ENCODE results near the gene GSTM2.

GSTM2 gene

GRCh38 chr1:109718495-109718894 lies 50.6 kb downstream of the GSTM2 start:
- no peak for DNase-seq

GRCh38 chr1:109719337-109719837 lies 51.5 kb downstream of the GSTM2 start:
- no peak for DNase-seq

GRCh38 chr1:109721042-109721441 lies 53.2 kb downstream of the GSTM2 start:
- peak; percentile 8 to 39 for DNase-seq

DNA sequence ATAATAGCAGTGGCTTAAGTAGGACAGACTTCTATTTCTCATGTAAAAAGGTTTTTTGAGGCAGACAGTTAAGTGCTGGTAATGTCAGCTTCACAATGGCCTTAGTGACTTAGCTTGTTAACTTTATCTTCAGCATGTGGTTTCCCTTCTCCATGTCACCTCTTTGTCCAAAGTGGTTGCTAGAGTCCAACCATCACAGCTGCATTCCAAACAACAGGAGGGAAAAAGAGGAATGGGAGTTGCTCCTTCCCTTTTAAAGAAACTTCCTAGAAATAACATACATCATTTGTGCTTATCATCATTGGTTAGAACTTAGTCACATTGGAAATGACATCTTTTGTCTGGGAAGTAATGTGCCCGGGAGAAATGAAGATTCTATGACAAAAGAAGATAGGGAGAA lies 54.1 kb downstream of the GSTM2 start:
- DNase-seq = no peak

- no peak for DNase-seq
Observed at GRCh38 chr1:109722908-109723691, 55.2 kb downstream of the GSTM2 start.

Data from inflammatory macrophage (primary cell).